DOHH2 (cell line): ENCODE results near the gene RIT2.

Source experiments
- CTCF ChIP-seq: fragments of 200-600 bp; sonication (generic); IDR thresholded peaks from one replicate; pipeline ENCODE4 v1.5.1; 2014; ENCODE audit warnings: antibody characterized with exemption, mild to moderate bottlenecking, low read depth, low read length; ENCODE audit not compliant: poor library complexity, severe bottlenecking
- EZH2phosphoT487 ChIP-seq: fragments of 200-600 bp; sonication (generic); IDR thresholded peaks from 2 replicates; pipeline ENCODE4 v1.6.1; 2017; ENCODE audit warnings: borderline replicate concordance, mild to moderate bottlenecking, antibody characterized with exemption, low read length, moderate library complexity, mixed read lengths

DNA sequence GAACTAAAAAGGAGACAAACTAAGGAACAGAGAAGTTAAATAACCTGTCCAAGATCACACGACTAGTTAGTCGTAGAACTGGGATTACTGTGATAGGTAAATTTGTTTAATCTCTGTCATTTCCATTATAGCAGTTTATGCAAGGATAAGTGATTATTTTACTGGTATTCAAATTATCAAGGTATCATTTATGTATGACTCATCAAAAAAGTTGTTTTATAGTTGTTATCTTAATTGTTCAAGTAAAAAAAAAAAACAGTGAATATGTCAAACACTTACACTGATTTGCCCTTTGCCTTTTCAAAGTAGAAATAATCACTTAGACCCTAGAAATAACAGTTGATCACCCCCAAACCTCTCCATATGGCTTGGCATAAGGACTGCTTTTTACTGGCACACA, 173.6 kb downstream of the RIT2 start:
- TF ChIP-seq CTCF: no peak
- TF ChIP-seq EZH2phosphoT487: no peak
